ENCODE measurements around the gene ZNF423.

Gene ZNF423

GRCh38 chr16:49848530-49848929 lies 7.4 kb downstream of the ZNF423 start:
- DNase-seq = no peak

GRCh38 chr16:49846800-49847199 lies 9.1 kb downstream of the ZNF423 start:
- DNase-seq = no peak

GRCh38 chr16:49844359-49844758 lies 11.6 kb downstream of the ZNF423 start:
- DNase-seq = no peak

GRCh38 chr16:49843758-49844157 lies 12.2 kb downstream of the ZNF423 start:
- DNase-seq = no peak

- DNase-seq = no peak
Measured at GRCh38 chr16:49842972-49843371, 12.9 kb downstream of the ZNF423 start.

- no peak for DNase-seq
Measured at GRCh38 chr16:49839017-49839825, 16.7 kb downstream of the ZNF423 start.

GRCh38 chr16:49838441-49839016 lies 17.4 kb downstream of the ZNF423 start:
- DNase-seq = no peak

- DNase-seq = no peak
Measured at GRCh38 chr16:49837688-49838410, 18.1 kb downstream of the ZNF423 start.

- DNase-seq = no peak
Measured at GRCh38 chr16:49836668-49837067, 19.2 kb downstream of the ZNF423 start.

- DNase-seq = no peak
Measured at GRCh38 chr16:49836218-49836617, 19.7 kb downstream of the ZNF423 start.

- DNase-seq = no peak
Measured at GRCh38 chr16:49835161-49835777, 20.6 kb downstream of the ZNF423 start.

- DNase-seq = no peak
Measured at GRCh38 chr16:49834531-49835151, 21.3 kb downstream of the ZNF423 start.

- DNase-seq = no peak
Measured at GRCh38 chr16:49833796-49834530, 21.9 kb downstream of the ZNF423 start.

- no peak for DNase-seq
Measured at GRCh38 chr16:49833085-49833484, 22.8 kb downstream of the ZNF423 start.

- no peak for DNase-seq
Measured at GRCh38 chr16:49832177-49832576, 23.7 kb downstream of the ZNF423 start.

- DNase-seq = no peak
Measured at GRCh38 chr16:49830873-49831272, 25.0 kb downstream of the ZNF423 start.

- no peak for DNase-seq
Measured at GRCh38 chr16:49828533-49829267, 27.2 kb downstream of the ZNF423 start.

- no peak for DNase-seq
Measured at GRCh38 chr16:49827805-49828438, 28.0 kb downstream of the ZNF423 start.

- no peak for DNase-seq
Measured at GRCh38 chr16:49826515-49826914, 29.4 kb downstream of the ZNF423 start.

- no peak for DNase-seq
Measured at GRCh38 chr16:49825041-49825440, 30.9 kb downstream of the ZNF423 start.

GRCh38 chr16:49824593-49824992 lies 31.3 kb downstream of the ZNF423 start:
- DNase-seq = no peak
